ENCODE data around the gene DTHD1.

DNA sequence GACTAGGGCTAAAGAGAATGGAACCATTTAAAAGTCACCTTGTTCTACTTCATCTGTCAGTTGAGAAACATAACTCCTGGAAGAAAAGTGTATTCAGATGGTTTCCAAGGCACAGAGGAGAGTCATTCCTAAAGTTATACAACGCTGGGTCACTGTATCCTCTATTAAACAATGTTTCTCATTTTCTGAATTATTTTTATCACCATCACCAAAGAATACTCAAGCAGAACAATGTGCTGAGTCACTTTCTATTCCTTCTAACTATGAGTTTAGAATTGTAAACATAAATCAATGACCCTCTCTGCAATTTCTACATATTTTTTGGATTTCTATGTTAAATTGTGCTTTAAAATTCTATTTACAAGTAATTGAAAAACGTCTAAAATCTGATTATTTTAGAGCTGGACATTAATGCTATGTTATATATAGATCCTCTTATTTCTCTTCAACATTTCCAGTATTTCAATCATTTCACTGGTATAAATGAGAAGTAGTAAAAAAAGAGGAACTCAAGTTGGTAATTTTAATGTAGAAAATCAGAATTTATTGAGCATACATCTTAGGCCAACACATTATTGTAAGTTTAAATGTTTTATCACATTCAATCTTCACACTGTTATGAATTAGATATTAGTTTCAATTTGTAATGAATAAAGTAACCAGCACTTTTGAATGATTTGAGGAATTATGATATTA is 7.5 kb downstream of the DTHD1 start:
- TF ChIP-seq, protein P1, sequence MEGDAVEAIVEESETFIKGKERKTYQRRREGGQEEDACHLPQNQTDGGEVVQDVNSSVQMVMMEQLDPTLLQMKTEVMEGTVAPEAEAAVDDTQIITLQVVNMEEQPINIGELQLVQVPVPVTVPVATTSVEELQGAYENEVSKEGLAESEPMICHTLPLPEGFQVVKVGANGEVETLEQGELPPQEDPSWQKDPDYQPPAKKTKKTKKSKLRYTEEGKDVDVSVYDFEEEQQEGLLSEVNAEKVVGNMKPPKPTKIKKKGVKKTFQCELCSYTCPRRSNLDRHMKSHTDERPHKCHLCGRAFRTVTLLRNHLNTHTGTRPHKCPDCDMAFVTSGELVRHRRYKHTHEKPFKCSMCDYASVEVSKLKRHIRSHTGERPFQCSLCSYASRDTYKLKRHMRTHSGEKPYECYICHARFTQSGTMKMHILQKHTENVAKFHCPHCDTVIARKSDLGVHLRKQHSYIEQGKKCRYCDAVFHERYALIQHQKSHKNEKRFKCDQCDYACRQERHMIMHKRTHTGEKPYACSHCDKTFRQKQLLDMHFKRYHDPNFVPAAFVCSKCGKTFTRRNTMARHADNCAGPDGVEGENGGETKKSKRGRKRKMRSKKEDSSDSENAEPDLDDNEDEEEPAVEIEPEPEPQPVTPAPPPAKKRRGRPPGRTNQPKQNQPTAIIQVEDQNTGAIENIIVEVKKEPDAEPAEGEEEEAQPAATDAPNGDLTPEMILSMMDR (IDR thresholded peaks at IDR 0.05), result no peak
- TF ChIP-seq EP300 (IDR thresholded peaks at IDR 0.05) (no peak), POLR2AphosphoS5 (IDR thresholded peaks at IDR 0.05) (no peak), POLR2A (IDR thresholded peaks at IDR 0.05) (no peak)
